Fibroblast of pulmonary artery (primary cell): Measurements from ENCODE around the gene ZC2HC1C.
"Not testable (repeated sequence)": the region's sequence is repeated elsewhere in the genome, so short reads cannot be mapped to it uniquely, and the experiment has no call there.

Experiments used
- DNase-seq: peaks from one replicate; pipeline ENCODE4 v3.0.0-alpha.2; 2010; ENCODE audit warnings: low read depth
- H3K4me3 ChIP-seq: replicated peaks from 2 replicates; pipeline ENCODE4 v1.5.1; 2011; ENCODE audit warnings: low read depth, mild to moderate bottlenecking, control low read depth, low read length, moderate library complexity
- TF ChIP-seq, protein P1 (sequence below): IDR thresholded peaks from 2 replicates; pipeline ENCODE4 v1.5.1; 2011; ENCODE audit warnings: mild to moderate bottlenecking, control low read depth, low read length, inconsistent platforms; ENCODE audit errors: missing control alignments

Gene ZC2HC1C

DNA sequence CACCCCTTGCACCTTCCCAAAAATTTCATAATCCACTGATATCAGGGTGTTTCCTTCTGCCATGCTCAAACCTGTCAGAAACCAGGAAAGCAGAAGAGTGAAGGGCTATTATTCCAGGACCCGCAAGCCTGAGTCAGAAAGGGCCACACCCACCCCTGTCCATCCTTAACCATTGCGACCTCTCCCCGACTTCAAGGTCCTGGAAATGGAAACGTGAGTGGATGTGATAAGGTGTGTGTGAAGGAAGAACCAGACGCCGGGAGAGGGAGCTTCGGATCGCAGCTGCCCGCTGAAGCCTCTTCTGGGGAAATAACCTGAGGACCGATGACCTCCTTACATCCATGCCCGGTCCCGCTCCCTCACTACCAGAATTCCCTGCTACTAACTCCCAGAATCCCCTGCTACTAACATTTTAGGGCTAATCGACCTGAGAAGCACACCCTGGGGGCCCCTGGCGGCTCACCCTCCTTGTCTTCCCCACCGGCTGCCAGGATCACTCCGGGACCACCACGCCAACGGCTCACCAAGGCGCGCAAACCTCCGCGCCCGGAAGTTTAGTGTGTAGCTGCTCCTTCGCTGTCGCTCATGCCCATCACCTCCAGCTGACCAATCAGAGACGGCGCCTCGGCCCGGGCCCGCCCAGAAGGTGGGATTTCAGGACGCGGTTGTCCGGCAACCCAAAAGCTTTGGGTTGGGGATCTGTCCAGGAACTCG is 5.8 kb upstream of the ZC2HC1C start, which contains the start of gene ACYP1:
Gene ACYP1 (minus strand): TSS at position 534 of the 714 bp plus-strand sequence. CDS start 471 bp downstream, at position 63.
- TF ChIP-seq, protein P1, sequence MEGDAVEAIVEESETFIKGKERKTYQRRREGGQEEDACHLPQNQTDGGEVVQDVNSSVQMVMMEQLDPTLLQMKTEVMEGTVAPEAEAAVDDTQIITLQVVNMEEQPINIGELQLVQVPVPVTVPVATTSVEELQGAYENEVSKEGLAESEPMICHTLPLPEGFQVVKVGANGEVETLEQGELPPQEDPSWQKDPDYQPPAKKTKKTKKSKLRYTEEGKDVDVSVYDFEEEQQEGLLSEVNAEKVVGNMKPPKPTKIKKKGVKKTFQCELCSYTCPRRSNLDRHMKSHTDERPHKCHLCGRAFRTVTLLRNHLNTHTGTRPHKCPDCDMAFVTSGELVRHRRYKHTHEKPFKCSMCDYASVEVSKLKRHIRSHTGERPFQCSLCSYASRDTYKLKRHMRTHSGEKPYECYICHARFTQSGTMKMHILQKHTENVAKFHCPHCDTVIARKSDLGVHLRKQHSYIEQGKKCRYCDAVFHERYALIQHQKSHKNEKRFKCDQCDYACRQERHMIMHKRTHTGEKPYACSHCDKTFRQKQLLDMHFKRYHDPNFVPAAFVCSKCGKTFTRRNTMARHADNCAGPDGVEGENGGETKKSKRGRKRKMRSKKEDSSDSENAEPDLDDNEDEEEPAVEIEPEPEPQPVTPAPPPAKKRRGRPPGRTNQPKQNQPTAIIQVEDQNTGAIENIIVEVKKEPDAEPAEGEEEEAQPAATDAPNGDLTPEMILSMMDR: no peak
- peak; percentile 89 for DNase-seq

DNA sequence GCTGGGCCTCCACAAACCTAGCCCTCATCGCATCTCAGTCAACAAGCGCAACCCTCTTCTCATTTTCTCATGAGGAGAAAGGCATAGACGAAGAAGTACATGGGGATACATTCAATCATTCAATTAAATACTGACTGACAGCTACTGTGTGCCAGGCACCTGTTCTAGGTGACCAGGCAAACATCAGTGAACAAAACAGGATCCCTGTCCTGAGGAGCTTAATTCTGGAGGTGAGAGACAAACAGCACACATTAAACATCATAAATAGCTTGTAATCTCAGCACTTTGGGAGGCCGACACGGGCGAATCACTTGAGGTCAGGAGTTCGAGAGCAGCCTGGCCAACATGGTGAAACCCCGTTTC is 5.3 kb upstream of the ZC2HC1C start:
- TF ChIP-seq, protein P1: no peak
- no peak for DNase-seq
- peak overlapping the region; percentile 95 for H3K4me3 ChIP-seq

More for the DNA sequence above, 5.8 kb upstream of the ZC2HC1C start, which contains the start of gene ACYP1:
- peak within 1 kb of the TSS; percentile 95 for H3K4me3 ChIP-seq

GRCh38 chr14:75066691-75067090 is 2.8 kb upstream of the ZC2HC1C start:
- DNase-seq: no peak
- no peak overlapping the region for H3K4me3 ChIP-seq
- TF ChIP-seq, protein P1: no peak

- TF ChIP-seq, protein P1: no peak
- no peak overlapping the region for H3K4me3 ChIP-seq
- no peak for DNase-seq
These were observed 2.2 kb upstream of the ZC2HC1C start for GRCh38 chr14:75067212-75067611.

DNA sequence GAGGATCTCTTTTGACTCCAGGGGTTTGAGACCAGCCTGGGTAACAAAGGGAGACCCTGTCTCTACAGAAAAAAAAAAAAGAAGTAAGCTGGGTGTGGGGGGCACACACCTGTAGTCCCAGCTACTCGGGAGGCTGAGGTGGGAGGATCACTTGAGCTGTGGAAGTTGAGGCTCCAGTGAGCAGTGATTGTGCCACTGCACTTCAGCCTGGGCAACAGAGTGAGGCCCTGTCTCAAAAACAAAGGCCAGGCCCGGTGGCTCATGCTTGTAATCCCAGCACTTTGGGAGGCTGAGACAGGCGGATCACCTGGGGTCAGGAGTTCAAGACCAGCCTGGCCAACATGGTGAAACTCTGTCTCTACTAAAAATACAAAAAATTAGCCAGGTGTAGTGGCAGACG is 1.7 kb upstream of the ZC2HC1C start:
- peak overlapping the region; percentile 68 for H3K4me3 ChIP-seq
- not testable (repeated sequence) for DNase-seq

- H3K4me3 ChIP-seq: peak overlapping the region; percentile 68
- TF ChIP-seq, protein P1: no peak
- DNase-seq: no peak
These were observed 934 bp upstream of the ZC2HC1C start for GRCh38 chr14:75068294-75069120.

- H3K4me3 ChIP-seq: peak overlapping the region; percentile 68
- DNase-seq: no peak
- TF ChIP-seq, protein P1: no peak
These were observed 337 bp downstream of the ZC2HC1C start for GRCh38 chr14:75069811-75070145.
